Esophagus muscularis mucosa (tissue), 4 donors: ENCODE measurements around the gene CAPN10. TPM values are rescaled to one million over a fixed set of nuclear protein-coding genes. Genes with fewer than 3 reads are reported as not detected.

ENCODE experiments used
- DNase-seq: peaks from one replicate; pipeline ENCODE4 v3.0.0-alpha.2; 2017; ENCODE audit errors: extremely low spot score
- H3K27ac ChIP-seq, 4 donors: fragments of 200-600 bp; sonication (generic); replicated peaks in 1 of 4; 1 replicate in 3 of 4; 2 replicates in 1 of 4; pipeline ENCODE4 v1.5.1; 2016 to 2019; ENCODE audit warnings: mild to moderate bottlenecking in 1 of 4
- H3K27me3 ChIP-seq, 4 donors: fragments of 200-600 bp; sonication (generic); one replicate each; pipeline versions ENCODE4 v1.5.1 to v1.6.0; 2016 to 2019
- H3K36me3 ChIP-seq, 4 donors: fragments of 200-600 bp; sonication (generic); one replicate each; pipeline ENCODE4 v1.5.1; 2016 to 2019
- H3K4me1 ChIP-seq, 4 donors: fragments of 200-600 bp; sonication (generic); one replicate each; pipeline ENCODE4 v1.5.1; 2016 to 2019
- H3K4me3 ChIP-seq, 4 donors: fragments of 200-600 bp; sonication (generic); 1 replicate in 2 of 4; 2 replicates in 2 of 4; pipeline ENCODE4 v1.5.1; 2016 to 2019; ENCODE audit warnings: mild to moderate bottlenecking in 4 of 4, moderate library complexity in 1 of 4
- H3K9me3 ChIP-seq, 4 donors: fragments of 200-600 bp; sonication (generic); 1 replicate in 3 of 4; 2 replicates in 1 of 4; pipeline ENCODE4 v1.5.1; 2016 to 2019
- CTCF ChIP-seq, 3 experiments: fragments of 200-600 bp in 2 of 3; fragments of 450-650 bp in 1 of 3; sonication (generic) in 2 of 3; IDR thresholded peaks; one replicate each; pipeline ENCODE4 v1.5.1; 2017 to 2019; ENCODE audit warnings: antibody characterized with exemption in 3 of 3, mild to moderate bottlenecking in 2 of 3, moderate library complexity in 1 of 3
- EP300 ChIP-seq: sonication (generic); formaldehyde crosslinking; IDR thresholded peaks from one replicate; pipeline ENCODE4 v1.6.1; 2017; ENCODE audit warnings: antibody characterized with exemption
- POLR2A ChIP-seq: fragments of 450-650 bp; IDR thresholded peaks from one replicate; pipeline ENCODE4 v1.6.1; 2017; ENCODE audit warnings: antibody characterized with exemption, moderate library complexity, mild to moderate bottlenecking, low read depth
- POLR2AphosphoS5 ChIP-seq, 2 donors: sonication (generic); formaldehyde crosslinking; IDR thresholded peaks; one replicate each; pipeline ENCODE4 v1.6.1; 2017; ENCODE audit warnings: antibody characterized with exemption in 2 of 2
- WGBS: methylation state at CpG from one replicate; pipeline ENCODE4 v1.1.5; 2018; 5-methylcytosine and 5-hydroxymethylcytosine counted together
- intact Hi-C: fragments of 100-400 bp; cut with DNase I; formaldehyde crosslinking; loops from one replicate; pipeline ENCODE4 v1.15.1; 2023
- total RNA-seq, 4 donors: library from RNA; depleted of rRNA; stranded (reverse); fragments of >200 nt; gene quantifications; one replicate each; pipeline versions ENCODE4 v1.1.0 to v1.2.1, GENCODE V29; 2016

The CAPN10 gene
- total RNA-seq, 4 donors from 2014 or later = 16.7 to 29.2 (median 19.6) TPM

DNA sequence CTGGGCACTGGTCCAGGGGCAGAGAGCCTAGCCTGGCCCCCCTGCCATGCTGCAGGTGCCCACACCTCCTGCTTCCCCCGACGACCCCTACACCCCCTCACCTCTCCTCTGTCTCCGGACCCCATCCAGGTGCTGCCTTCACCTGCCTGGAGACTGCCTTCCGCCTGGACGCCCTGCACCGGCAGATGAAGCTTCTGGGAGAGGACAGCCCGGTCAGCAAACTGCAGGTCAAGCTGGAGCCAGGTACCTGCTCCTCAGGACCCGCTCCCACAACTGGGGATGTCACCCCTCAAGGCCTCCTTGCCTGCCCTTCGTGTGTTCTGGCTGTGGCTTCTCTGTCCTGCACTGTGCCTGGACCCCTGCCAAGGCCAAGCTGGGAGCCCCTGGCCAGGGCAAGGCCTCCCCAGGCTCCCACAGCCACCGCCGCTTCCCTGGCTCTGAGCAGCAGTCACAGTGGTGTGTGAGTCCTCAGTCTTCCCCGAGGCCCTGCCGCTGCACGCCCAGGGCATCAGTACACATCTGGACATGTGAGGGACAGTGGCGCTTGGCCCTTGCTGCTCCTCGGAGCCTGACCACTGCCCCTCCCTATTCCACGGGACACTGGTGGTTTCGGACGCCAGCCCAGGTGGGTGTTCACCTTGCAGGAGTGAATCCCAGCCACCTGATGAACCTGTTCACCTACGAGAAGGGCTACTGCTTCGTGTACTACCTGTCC is 12.0 kb upstream of the CAPN10 start:
- TF ChIP-seq POLR2AphosphoS5 (IDR thresholded peaks at IDR 0.05) = no peak
- no peak for TF ChIP-seq CTCF (IDR thresholded peaks at IDR 0.05)
- no peak for TF ChIP-seq EP300
- TF ChIP-seq POLR2A = no peak
- DNase-seq = no peak
- H3K36me3 ChIP-seq = peaks cover 39 to 80% (median 71%) of the 10 kb centered on the region in 4 donors
- peaks cover 27 to 47% (median 37%) of the 10 kb centered on the region in 4 donors for H3K4me1 ChIP-seq
- no peaks in the 10 kb centered on the region for H3K9me3 ChIP-seq
- 89% methylated on average over 21 of the region's 21 CpGs for WGBS
- H3K27me3 ChIP-seq = no peaks in the 10 kb centered on the region
- no peak overlapping the region for H3K27ac ChIP-seq
- no peak overlapping the region for H3K4me3 ChIP-seq
- intact Hi-C loops = no loop called here

GRCh38 chr2:240575101-240575965 is 11.2 kb upstream of the CAPN10 start:
- peaks cover 39 to 80% (median 71%) of the 10 kb centered on the region in 4 donors for H3K36me3 ChIP-seq
- no peaks in the 10 kb centered on the region for H3K27me3 ChIP-seq
- no peaks in the 10 kb centered on the region for H3K9me3 ChIP-seq
- H3K27ac ChIP-seq = no peak overlapping the region
- peaks cover 23 to 47% (median 35%) of the 10 kb centered on the region in 4 donors for H3K4me1 ChIP-seq
- TF ChIP-seq CTCF (IDR thresholded peaks at IDR 0.05) (no peak), POLR2AphosphoS5 (IDR thresholded peaks at IDR 0.05) (no peak), POLR2A (no peak), EP300 (no peak)
- intact Hi-C loops = no loop called here
- no peak for DNase-seq
- no peak overlapping the region for H3K4me3 ChIP-seq
- 77% methylated on average over 6 of the region's 23 CpGs for WGBS

GRCh38 chr2:240576036-240576435 is 10.5 kb upstream of the CAPN10 start:
- DNase-seq = no peak
- Histone ChIP-seq H3K27me3 (no peaks in the 10 kb centered on the region), H3K4me1 (peaks cover 16 to 45% (median 30%) of the 10 kb centered on the region in 4 donors), H3K4me3 (no peak overlapping the region), H3K27ac (no peak overlapping the region), H3K9me3 (no peaks in the 10 kb centered on the region), H3K36me3 (peaks cover 39 to 80% (median 68%) of the 10 kb centered on the region in 4 donors)
- WGBS = 65% methylated on average over 4 of the region's 6 CpGs
- no peak for TF ChIP-seq EP300
- no peak for TF ChIP-seq POLR2AphosphoS5 (IDR thresholded peaks at IDR 0.05)
- TF ChIP-seq CTCF (IDR thresholded peaks at IDR 0.05) = no peak
- no peak for TF ChIP-seq POLR2A
- intact Hi-C loops = no loop called here

- no CpG with 5 or more reads among the region's 32 CpGs for WGBS
- H3K36me3 ChIP-seq = peaks cover 39 to 78% (median 68%) of the 10 kb centered on the region in 4 donors
- H3K4me3 ChIP-seq = no peak overlapping the region
- peaks cover 16 to 40% (median 26%) of the 10 kb centered on the region in 4 donors for H3K4me1 ChIP-seq
- no peak overlapping the region for H3K27ac ChIP-seq
- DNase-seq = no peak
- H3K9me3 ChIP-seq = peaks cover 0 to 3% (median 0%) of the 10 kb centered on the region in 4 donors
- intact Hi-C loops = no loop called here
- no peaks in the 10 kb centered on the region for H3K27me3 ChIP-seq
- no peak for TF ChIP-seq CTCF (IDR thresholded peaks at IDR 0.05)
- TF ChIP-seq POLR2A = no peak
These were observed 9.9 kb upstream of the CAPN10 start for GRCh38 chr2:240576436-240577205.
